Ectodermal cell (in vitro differentiated cells): ENCODE measurements around the gene TTBK2. TPM values are rescaled to one million over a fixed set of nuclear protein-coding genes. Genes with fewer than 3 reads are reported as not detected.
"Not testable (repeated sequence)": the region's sequence is repeated elsewhere in the genome, so short reads cannot be mapped to it uniquely, and the experiment has no call there.

Experiments used
- H3K27ac ChIP-seq: 2 replicates; pipeline ENCODE4 v1.7.0; 2013; ENCODE audit warnings: mild to moderate bottlenecking, low read depth, low read length; ENCODE audit not compliant: insufficient read depth, poor library complexity, severe bottlenecking
- H3K27me3 ChIP-seq: 2 replicates; pipeline ENCODE4 v1.7.0; 2013; ENCODE audit warnings: mild to moderate bottlenecking, low read length; ENCODE audit not compliant: insufficient read depth, control insufficient read depth, poor library complexity, severe bottlenecking
- H3K36me3 ChIP-seq: one replicate; pipeline ENCODE4 v1.7.0; 2013; ENCODE audit warnings: low read length; ENCODE audit not compliant: control insufficient read depth, insufficient read depth
- H3K4me1 ChIP-seq: one replicate; pipeline ENCODE4 v1.7.0; 2013; ENCODE audit warnings: low read length; ENCODE audit not compliant: control insufficient read depth, insufficient read depth
- H3K4me3 ChIP-seq: 2 replicates; pipeline ENCODE4 v1.7.0; 2013; ENCODE audit warnings: low read depth, low read length, control low read depth; ENCODE audit not compliant: insufficient read depth
- H3K9me3 ChIP-seq: 2 replicates; pipeline ENCODE4 v1.7.0; 2013; ENCODE audit warnings: mild to moderate bottlenecking, low read length, moderate library complexity; ENCODE audit not compliant: control insufficient read depth
- WGBS, 2 experiments: methylation state at CpG; one replicate each; pipeline ENCODE4 v1.1.7; 2013; ENCODE audit warnings: missing lambda C conversion rate in 2 of 2; 5-methylcytosine and 5-hydroxymethylcytosine counted together
- polyA plus RNA-seq, 4 experiments: library from polyadenylated mRNA; stranded (reverse); fragments of 50-300 nt; gene quantifications; one replicate each; pipeline ENCODE4 v1.2.3, GENCODE V29; 2013

The TTBK2 gene
- 12.1 TPM for polyA plus RNA-seq (2013, experiment 1 of 4)
- 12.7 TPM for polyA plus RNA-seq (2013, experiment 2 of 4)
- polyA plus RNA-seq (2013, experiment 3 of 4), result 11.9 TPM
- 12.8 TPM for polyA plus RNA-seq (2013, experiment 4 of 4)

GRCh38 chr15:42920519-42921341 lies at the start of gene TTBK2:
TTBK2 (minus strand) TSS chr15:42920778; CDS start chr15:42878617, 42,161 bp downstream.
- Histone ChIP-seq H3K27ac (peak within 1 kb of the TSS; percentile 41), H3K4me1 (peaks cover 11% of the 10 kb centered on the region), H3K9me3 (no peaks in the 10 kb centered on the region), H3K27me3 (peaks cover 12% of the 10 kb centered on the region), H3K36me3 (no peaks in the 10 kb centered on the region), H3K4me3 (peak within 1 kb of the TSS; percentile 92)
- WGBS, 2 experiments, result 1% methylated on average over 72 of the region's 72 CpGs

GRCh38 chr15:42964476-42964875 lies 43.9 kb upstream of the TTBK2 start:
- Histone ChIP-seq H3K4me3 (no peak overlapping the region), H3K36me3 (peaks cover 11% of the 10 kb centered on the region), H3K9me3 (no peaks in the 10 kb centered on the region), H3K27me3 (no peaks in the 10 kb centered on the region), H3K4me1 (no peaks in the 10 kb centered on the region), H3K27ac (no peak overlapping the region)
- 95 to 96% methylated on average over 5 of the region's 5 CpGs for WGBS, 2 experiments

- Histone ChIP-seq H3K4me1 (no peaks in the 10 kb centered on the region), H3K27ac (no peak overlapping the region), H3K4me3 (no peak overlapping the region), H3K27me3 (no peaks in the 10 kb centered on the region), H3K9me3 (no peaks in the 10 kb centered on the region), H3K36me3 (peaks cover 20% of the 10 kb centered on the region)
These were observed 34.9 kb upstream of the TTBK2 start for GRCh38 chr15:42955518-42955917.

- H3K4me3 ChIP-seq, result no peak overlapping the region
These were observed 33.7 kb upstream of the TTBK2 start for GRCh38 chr15:42954291-42954690.

GRCh38 chr15:42948898-42949297 lies 28.3 kb upstream of the TTBK2 start:
- not testable (repeated sequence) for H3K27ac ChIP-seq, H3K9me3 ChIP-seq, H3K4me1 ChIP-seq, H3K27me3 ChIP-seq, H3K4me3 ChIP-seq
- peaks cover 17% of the 10 kb centered on the region for H3K36me3 ChIP-seq
- 100% methylated on average over 2 of the region's 3 CpGs for WGBS, 2 experiments

More at GRCh38 chr15:42954291-42954690, 33.7 kb upstream of the TTBK2 start:
- H3K36me3 ChIP-seq, result peaks cover 22% of the 10 kb centered on the region
- H3K9me3 ChIP-seq, result no peaks in the 10 kb centered on the region
- no peaks in the 10 kb centered on the region for H3K4me1 ChIP-seq
- WGBS, 2 experiments, result 91 to 95% methylated on average over 4 of the region's 4 CpGs
- no peak overlapping the region for H3K27ac ChIP-seq
- H3K27me3 ChIP-seq, result no peaks in the 10 kb centered on the region

- H3K27ac ChIP-seq, result no peak overlapping the region
- 95 to 100% methylated on average over 1 of the region's 1 CpG for WGBS, 2 experiments
These were observed 19.9 kb upstream of the TTBK2 start for GRCh38 chr15:42940527-42940926.

GRCh38 chr15:42939841-42940240 lies 19.3 kb upstream of the TTBK2 start:
- WGBS, 2 experiments, result 93% methylated on average over 8 of the region's 8 CpGs
- H3K4me1 ChIP-seq, result no peaks in the 10 kb centered on the region
- no peaks in the 10 kb centered on the region for H3K27me3 ChIP-seq
- no peaks in the 10 kb centered on the region for H3K9me3 ChIP-seq
- H3K36me3 ChIP-seq, result no peaks in the 10 kb centered on the region
- no peak overlapping the region for H3K4me3 ChIP-seq
- no peak overlapping the region for H3K27ac ChIP-seq

More at GRCh38 chr15:42940527-42940926, 19.9 kb upstream of the TTBK2 start:
- Histone ChIP-seq H3K9me3 (no peaks in the 10 kb centered on the region), H3K36me3 (no peaks in the 10 kb centered on the region), H3K4me1 (no peaks in the 10 kb centered on the region), H3K4me3 (no peak overlapping the region), H3K27me3 (no peaks in the 10 kb centered on the region)

GRCh38 chr15:42937143-42937542 lies 16.6 kb upstream of the TTBK2 start:
- Histone ChIP-seq H3K9me3 (no peaks in the 10 kb centered on the region), H3K4me3 (no peak overlapping the region), H3K27ac (no peak overlapping the region), H3K4me1 (no peaks in the 10 kb centered on the region), H3K36me3 (no peaks in the 10 kb centered on the region), H3K27me3 (no peaks in the 10 kb centered on the region)

- Histone ChIP-seq H3K9me3 (no peaks in the 10 kb centered on the region), H3K4me3 (no peak overlapping the region), H3K27ac (no peak overlapping the region), H3K4me1 (no peaks in the 10 kb centered on the region), H3K36me3 (no peaks in the 10 kb centered on the region), H3K27me3 (no peaks in the 10 kb centered on the region)
- 73 to 81% methylated on average over 6 of the region's 7 CpGs for WGBS, 2 experiments
These were observed 13.5 kb upstream of the TTBK2 start for GRCh38 chr15:42933886-42934667.

GRCh38 chr15:42932833-42933515 lies 12.4 kb upstream of the TTBK2 start:
- Histone ChIP-seq H3K27ac (no peak overlapping the region), H3K36me3 (no peaks in the 10 kb centered on the region), H3K27me3 (no peaks in the 10 kb centered on the region), H3K4me3 (no peak overlapping the region), H3K9me3 (no peaks in the 10 kb centered on the region), H3K4me1 (no peaks in the 10 kb centered on the region)
- 91 to 96% methylated on average over 2 of the region's 2 CpGs for WGBS, 2 experiments
